GM12864 (cell line): ENCODE measurements around the gene EBLN2.
"Not testable (repeated sequence)": the region's sequence is repeated elsewhere in the genome, so short reads cannot be mapped to it uniquely, and the experiment has no call there.

Experiments used
- DNase-seq: peaks from one replicate; pipeline ENCODE4 v3.0.0-alpha.2; 2011; ENCODE audit warnings: low read depth
- H3K4me3 ChIP-seq: 2 replicates; pipeline ENCODE4 v1.5.1; 2011; ENCODE audit warnings: mild to moderate bottlenecking, low read depth, low read length, control low read depth
- TF ChIP-seq, protein P1 (sequence below): IDR thresholded peaks from 2 replicates; pipeline ENCODE4 v1.5.1; 2011; ENCODE audit warnings: low read depth, mild to moderate bottlenecking, moderate library complexity, low read length, control low read depth, inconsistent platforms; ENCODE audit errors: missing control alignments

EBLN2 gene

DNA sequence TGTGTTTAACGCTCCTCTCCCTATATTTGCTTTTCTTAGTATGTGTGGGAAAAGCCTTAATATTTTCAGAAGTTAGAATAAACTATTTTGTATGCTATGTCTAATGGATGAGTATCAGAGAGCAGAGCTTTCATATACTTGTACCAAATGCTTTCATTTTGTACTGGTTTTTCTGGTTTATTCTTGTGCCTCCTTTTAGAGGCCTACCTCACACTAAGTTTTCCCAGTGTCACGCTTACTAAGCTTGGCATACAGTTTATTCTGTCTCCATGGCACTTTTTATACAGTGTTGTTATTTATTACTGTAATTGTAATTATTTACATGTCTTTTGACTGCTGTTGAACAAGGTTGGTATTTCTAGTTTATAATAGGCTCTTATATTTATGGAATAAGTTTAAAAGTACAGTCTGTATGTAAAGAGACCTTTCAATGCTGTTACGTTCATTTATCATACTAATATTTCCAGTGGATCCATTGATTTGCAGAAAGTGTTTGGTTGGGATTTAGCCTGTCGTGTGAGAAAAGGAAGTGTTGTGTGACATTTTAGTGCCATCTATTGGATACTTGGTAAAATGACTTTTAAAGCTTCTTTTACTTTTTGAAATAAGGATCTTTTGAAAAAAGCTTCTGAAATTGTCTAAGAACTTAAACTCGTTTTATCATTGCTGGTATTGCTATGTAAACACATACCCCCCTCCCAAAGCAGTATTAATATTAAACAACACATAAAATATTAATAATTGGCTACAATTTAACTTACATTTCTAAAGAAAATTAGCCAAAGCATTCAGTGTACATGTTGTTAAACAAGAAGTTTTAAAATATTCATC is 5.2 kb upstream of the EBLN2 start:
- H3K4me3 ChIP-seq: no peak overlapping the region
- TF ChIP-seq, protein P1, sequence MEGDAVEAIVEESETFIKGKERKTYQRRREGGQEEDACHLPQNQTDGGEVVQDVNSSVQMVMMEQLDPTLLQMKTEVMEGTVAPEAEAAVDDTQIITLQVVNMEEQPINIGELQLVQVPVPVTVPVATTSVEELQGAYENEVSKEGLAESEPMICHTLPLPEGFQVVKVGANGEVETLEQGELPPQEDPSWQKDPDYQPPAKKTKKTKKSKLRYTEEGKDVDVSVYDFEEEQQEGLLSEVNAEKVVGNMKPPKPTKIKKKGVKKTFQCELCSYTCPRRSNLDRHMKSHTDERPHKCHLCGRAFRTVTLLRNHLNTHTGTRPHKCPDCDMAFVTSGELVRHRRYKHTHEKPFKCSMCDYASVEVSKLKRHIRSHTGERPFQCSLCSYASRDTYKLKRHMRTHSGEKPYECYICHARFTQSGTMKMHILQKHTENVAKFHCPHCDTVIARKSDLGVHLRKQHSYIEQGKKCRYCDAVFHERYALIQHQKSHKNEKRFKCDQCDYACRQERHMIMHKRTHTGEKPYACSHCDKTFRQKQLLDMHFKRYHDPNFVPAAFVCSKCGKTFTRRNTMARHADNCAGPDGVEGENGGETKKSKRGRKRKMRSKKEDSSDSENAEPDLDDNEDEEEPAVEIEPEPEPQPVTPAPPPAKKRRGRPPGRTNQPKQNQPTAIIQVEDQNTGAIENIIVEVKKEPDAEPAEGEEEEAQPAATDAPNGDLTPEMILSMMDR: peak; percentile 40
- no peak for DNase-seq

DNA sequence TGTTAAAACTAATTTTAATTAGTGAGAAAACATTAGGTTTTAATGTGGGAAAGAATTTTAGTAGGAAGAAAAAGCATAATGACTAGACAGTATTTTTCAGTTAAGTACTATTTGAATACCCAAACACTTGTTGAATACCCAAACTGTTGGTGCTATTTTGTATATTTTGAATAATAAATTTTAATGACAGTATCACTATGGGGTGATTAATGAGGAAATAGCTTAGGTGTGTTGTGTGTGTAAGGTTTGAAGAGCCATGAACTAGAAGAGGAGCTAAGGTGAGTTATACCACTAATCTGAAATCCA is 4.7 kb upstream of the EBLN2 start:
- TF ChIP-seq, protein P1: no peak
- no peak for DNase-seq
- no peak overlapping the region for H3K4me3 ChIP-seq

DNA sequence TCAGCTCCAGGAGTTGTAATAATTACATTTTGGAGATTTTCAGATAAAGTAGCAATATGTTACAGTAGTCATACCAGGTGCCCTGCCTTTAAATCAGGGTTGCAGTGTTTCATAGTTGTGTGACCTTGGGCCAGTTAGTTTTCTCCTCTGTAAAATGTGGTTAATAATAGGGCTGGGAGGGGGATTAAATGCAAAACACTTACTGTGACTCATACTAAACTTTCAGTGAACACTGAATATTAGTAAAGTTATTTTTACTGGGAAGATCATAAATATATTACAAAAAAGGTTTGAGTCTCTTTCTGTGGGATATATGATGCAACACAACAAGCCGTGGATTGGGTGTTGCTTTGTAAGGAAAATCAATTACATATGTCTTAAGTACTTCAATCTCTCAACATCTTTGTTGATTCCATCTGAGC is 1.1 kb upstream of the EBLN2 start:
- TF ChIP-seq, protein P1: no peak
- H3K4me3 ChIP-seq: no peak overlapping the region
- no peak for DNase-seq

DNA sequence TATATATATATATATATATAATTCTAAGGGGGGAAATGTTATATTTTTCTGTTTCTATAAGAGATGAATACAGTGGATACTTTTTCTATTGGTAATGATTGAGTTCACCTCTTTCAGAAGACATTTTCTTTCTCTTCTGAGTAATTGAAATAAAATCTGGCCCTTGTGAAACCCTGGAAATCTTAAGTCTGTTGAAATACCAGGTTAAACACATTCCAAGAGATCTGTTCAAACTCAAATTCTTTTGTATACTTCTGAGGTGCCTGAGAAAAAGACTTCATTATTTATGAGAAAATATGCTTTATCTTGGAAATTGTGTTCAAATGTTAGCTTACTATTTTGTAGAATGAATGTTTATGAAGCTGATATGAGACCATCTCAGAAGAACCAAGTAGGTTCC is 4.8 kb downstream of the EBLN2 start:
- H3K4me3 ChIP-seq: not testable (repeated sequence)

DNA sequence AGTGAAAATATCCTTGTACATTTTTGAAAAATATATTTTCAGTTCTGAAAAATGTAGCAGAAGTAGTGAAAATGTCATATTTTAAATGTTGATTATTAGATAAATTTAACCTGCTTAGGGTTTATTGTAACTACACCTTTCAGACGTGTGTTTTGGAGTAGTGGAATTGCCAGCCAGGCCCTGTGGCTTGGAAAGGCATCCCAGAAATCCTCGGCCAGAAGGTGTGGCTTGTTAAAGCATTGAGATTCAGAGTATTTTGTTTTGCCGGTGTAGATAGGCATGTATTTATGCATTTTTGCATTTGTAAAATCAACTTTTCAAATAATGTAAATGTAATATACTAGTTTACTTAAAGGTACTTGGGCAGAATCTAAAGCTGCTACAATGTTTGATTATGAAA is 7.0 kb downstream of the EBLN2 start:
- no peak overlapping the region for H3K4me3 ChIP-seq
- DNase-seq: no peak
- TF ChIP-seq, protein P1: no peak

More for the DNA sequence above, 4.8 kb downstream of the EBLN2 start:
- not testable (repeated sequence) for DNase-seq

DNA sequence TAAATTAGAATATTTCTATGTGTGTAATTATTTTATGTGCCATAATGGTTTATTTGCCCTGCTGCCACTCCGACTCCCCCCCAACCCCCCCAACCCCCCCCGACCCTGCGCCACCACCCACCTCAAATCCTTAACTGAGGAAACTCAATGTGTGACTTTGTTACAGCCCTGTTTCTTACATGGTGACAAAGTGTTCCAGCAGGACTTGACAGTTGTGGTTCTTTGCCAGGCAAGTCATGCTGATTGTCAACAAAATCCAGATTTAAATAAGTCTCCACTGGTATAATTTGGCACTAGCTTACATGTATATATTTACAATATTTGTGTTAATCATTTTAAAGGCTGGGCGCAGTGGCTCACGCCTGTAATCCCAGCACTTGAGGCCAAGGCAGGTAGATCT is 7.7 kb downstream of the EBLN2 start:
- TF ChIP-seq, protein P1: no peak

DNA sequence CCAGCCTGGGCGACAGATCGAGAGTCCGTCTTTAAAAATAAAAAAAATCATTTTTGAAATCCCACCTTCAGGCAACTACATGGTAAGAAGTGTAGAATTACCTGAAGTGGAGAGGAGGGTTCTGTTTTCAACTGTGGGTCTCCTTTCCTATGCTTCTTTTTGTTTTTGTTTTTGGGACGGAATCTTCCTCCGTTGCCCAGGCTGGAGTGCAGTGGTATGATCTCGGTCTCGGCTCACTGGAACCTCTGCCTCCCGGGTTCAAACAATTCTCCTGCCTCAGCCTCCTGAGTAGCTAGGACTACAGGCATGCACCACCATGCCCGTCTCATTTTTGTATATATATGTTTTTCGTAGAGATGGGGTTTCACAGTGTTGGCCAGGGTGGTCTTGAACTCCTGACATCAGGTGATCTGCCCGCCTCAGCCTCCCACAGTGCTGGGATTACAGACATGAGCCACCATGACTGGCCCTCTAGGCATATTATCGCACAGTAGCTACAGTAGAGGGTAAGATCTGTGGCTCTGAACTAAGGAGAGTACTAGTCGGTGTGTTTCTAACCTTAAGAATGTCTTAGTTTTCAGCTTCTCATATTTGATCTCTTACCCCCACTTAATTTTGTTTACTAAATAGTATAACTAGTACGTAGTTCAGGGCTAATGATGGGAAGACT is 8.5 kb downstream of the EBLN2 start:
- no peak overlapping the region for H3K4me3 ChIP-seq
- no peak for DNase-seq
- TF ChIP-seq, protein P1: no peak

More for the DNA sequence above, 7.7 kb downstream of the EBLN2 start:
- DNase-seq: no peak
- no peak overlapping the region for H3K4me3 ChIP-seq
